ENCODE measurements around the gene MS4A18.

Gene MS4A18

GRCh38 chr11:60786811-60787567, 62.5 kb downstream of the MS4A18 start:
- no peak overlapping the region for H2AFZ ChIP-seq (ENCODE audit: low read length)
- H3K9me3 ChIP-seq (ENCODE audit: low read length), result 0 out of 2 replicates have a peak, but pooled peaks cover 4% of the 10 kb centered on the region
- no peaks in the 10 kb centered on the region for H3K9me2 ChIP-seq (ENCODE audit: low read depth, low read length)
- H3K4me2 ChIP-seq (ENCODE audit: low read length), result no peak overlapping the region
- no peak overlapping the region for H3K27ac ChIP-seq (ENCODE audit: low read depth, low read length, poor library complexity, severe bottlenecking)
- no peak overlapping the region for H3K9ac ChIP-seq (ENCODE audit: low read length)
- H3K4me1 ChIP-seq (ENCODE audit: insufficient read depth, low read length, severe bottlenecking), result no peaks in the 10 kb centered on the region
- H3F3A ChIP-seq (ENCODE audit: insufficient read depth, low read length), result no peaks in the 10 kb centered on the region
- TF ChIP-seq EZH2 (IDR thresholded peaks at IDR 0.05; ENCODE audit: borderline replicate concordance, low read length) (no peak), CTCF (IDR thresholded peaks at IDR 0.05; ENCODE audit: low read length) (no peak)
- peaks cover 15% of the 10 kb centered on the region; the same call in 1 of the 2 replicates for H3K27me3 ChIP-seq (ENCODE audit: insufficient read depth, low read length)
- H4K20me1 ChIP-seq (ENCODE audit: insufficient read depth, low read length), result no peaks in the 10 kb centered on the region
- no peak overlapping the region for H3K4me3 ChIP-seq (ENCODE audit: low read depth, low read length, poor library complexity, severe bottlenecking)
- H3K36me3 ChIP-seq (ENCODE audit: insufficient read depth, low read length), result no peaks in the 10 kb centered on the region
- no peaks in the 10 kb centered on the region for H3K79me2 ChIP-seq (ENCODE audit: insufficient read depth, low read length)

- H3K4me1 ChIP-seq (ENCODE audit: insufficient read depth, low read length, severe bottlenecking), result no peaks in the 10 kb centered on the region
Measured at GRCh38 chr11:60788401-60789125, 64.0 kb downstream of the MS4A18 start.

GRCh38 chr11:60790726-60791125, 66.2 kb downstream of the MS4A18 start:
- Histone ChIP-seq H3K4me3 (ENCODE audit: low read depth, low read length, poor library complexity, severe bottlenecking) (no peak overlapping the region), H3K27me3 (ENCODE audit: insufficient read depth, low read length) (peaks cover 15% of the 10 kb centered on the region; the same call in 1 of the 2 replicates), H3K9ac (ENCODE audit: low read length) (no peak overlapping the region), H3K9me2 (ENCODE audit: low read depth, low read length) (no peaks in the 10 kb centered on the region), H3K36me3 (ENCODE audit: insufficient read depth, low read length) (no peaks in the 10 kb centered on the region), H3K27ac (ENCODE audit: low read depth, low read length, poor library complexity, severe bottlenecking) (no peak overlapping the region), H3K4me2 (ENCODE audit: low read length) (no peak overlapping the region), H4K20me1 (ENCODE audit: insufficient read depth, low read length) (no peaks in the 10 kb centered on the region), H3K4me1 (ENCODE audit: insufficient read depth, low read length, severe bottlenecking) (no peaks in the 10 kb centered on the region), H2AFZ (ENCODE audit: low read length) (no peak overlapping the region), H3K79me2 (ENCODE audit: insufficient read depth, low read length) (no peaks in the 10 kb centered on the region), H3K9me3 (ENCODE audit: low read length) (0 out of 2 replicates have a peak, but pooled peaks cover 4% of the 10 kb centered on the region), H3F3A (ENCODE audit: insufficient read depth, low read length) (no peaks in the 10 kb centered on the region)
- TF ChIP-seq EZH2 (IDR thresholded peaks at IDR 0.05; ENCODE audit: borderline replicate concordance, low read length) (no peak), CTCF (IDR thresholded peaks at IDR 0.05; ENCODE audit: low read length) (no peak)

More at GRCh38 chr11:60788401-60789125, 64.0 kb downstream of the MS4A18 start:
- Histone ChIP-seq H3K9me2 (ENCODE audit: low read depth, low read length) (no peaks in the 10 kb centered on the region), H3K4me3 (ENCODE audit: low read depth, low read length, poor library complexity, severe bottlenecking) (no peak overlapping the region), H3K27ac (ENCODE audit: low read depth, low read length, poor library complexity, severe bottlenecking) (no peak overlapping the region), H3K36me3 (ENCODE audit: insufficient read depth, low read length) (no peaks in the 10 kb centered on the region), H3K4me2 (ENCODE audit: low read length) (no peak overlapping the region), H3F3A (ENCODE audit: insufficient read depth, low read length) (no peaks in the 10 kb centered on the region), H4K20me1 (ENCODE audit: insufficient read depth, low read length) (no peaks in the 10 kb centered on the region), H3K9me3 (ENCODE audit: low read length) (0 out of 2 replicates have a peak, but pooled peaks cover 4% of the 10 kb centered on the region), H2AFZ (ENCODE audit: low read length) (no peak overlapping the region), H3K79me2 (ENCODE audit: insufficient read depth, low read length) (no peaks in the 10 kb centered on the region), H3K9ac (ENCODE audit: low read length) (no peak overlapping the region), H3K27me3 (ENCODE audit: insufficient read depth, low read length) (peaks cover 15% of the 10 kb centered on the region; the same call in 1 of the 2 replicates)
- TF ChIP-seq CTCF (IDR thresholded peaks at IDR 0.05; ENCODE audit: low read length) (no peak), EZH2 (IDR thresholded peaks at IDR 0.05; ENCODE audit: borderline replicate concordance, low read length) (no peak)

All from OCI-LY1 (cell line).